Right ventricle myocardium inferior (tissue), 1 donor: Measurements from ENCODE around the gene AHCYL2. TPM values are rescaled to one million over a fixed set of nuclear protein-coding genes. Genes with fewer than 3 reads are reported as not detected.
"Not testable (repeated sequence)": the region's sequence is repeated elsewhere in the genome, so short reads cannot be mapped to it uniquely, and the experiment has no call there.

Experiments
- ATAC-seq: fragments of 200-7000 bp; cut with Tn5 transposase; one replicate; pipeline ENCODE4 v1.9.1; 2020; ENCODE audit warnings: mild to moderate bottlenecking, moderate library complexity
- DNase-seq: peaks from one replicate; pipeline ENCODE4 v3.0.0; 2021; ENCODE audit errors: missing footprints
- intact Hi-C: fragments of 100-400 bp; cut with DNase I; formaldehyde crosslinking; loops from one replicate; pipeline ENCODE4 v1.11.0; 2022
- total RNA-seq: library from RNA; stranded (reverse); fragmentation: NEBNext Ultra II Directional; extraction: Animal tissue kit (Norgen Biotek cat#: 25700); gene quantifications from one replicate; pipeline ENCODE4 v1.2.1, GENCODE V29; 2021
- donor health status: DM: no; HTN: yes; CAD: no; lungs with severe emphysema.

AHCYL2 gene
- total RNA-seq, 1 donor from 2014 or later: 4.0 TPM

DNA sequence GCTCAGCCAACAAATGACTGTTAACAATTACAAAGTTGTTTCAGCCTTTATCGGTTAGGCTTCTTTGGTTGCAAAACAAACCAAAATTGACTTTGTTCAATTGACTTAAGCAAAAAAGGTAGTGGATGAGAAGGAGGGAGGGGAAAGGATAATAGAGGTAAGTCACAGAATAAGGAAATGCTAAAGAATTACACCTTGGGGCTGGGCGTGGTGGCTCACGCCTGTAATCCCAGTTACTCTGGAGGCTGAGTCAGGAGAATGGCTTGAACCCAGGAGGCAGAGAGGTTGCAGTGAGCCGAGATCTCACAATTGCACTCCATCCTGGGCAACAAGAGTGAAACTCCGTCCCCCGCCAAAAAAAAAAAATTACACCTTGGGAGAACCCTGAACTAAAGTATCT lies 41.4 kb downstream of the AHCYL2 start:
- intact Hi-C loops: no loop called here
- DNase-seq (no peak), ATAC-seq (no peak)

DNA sequence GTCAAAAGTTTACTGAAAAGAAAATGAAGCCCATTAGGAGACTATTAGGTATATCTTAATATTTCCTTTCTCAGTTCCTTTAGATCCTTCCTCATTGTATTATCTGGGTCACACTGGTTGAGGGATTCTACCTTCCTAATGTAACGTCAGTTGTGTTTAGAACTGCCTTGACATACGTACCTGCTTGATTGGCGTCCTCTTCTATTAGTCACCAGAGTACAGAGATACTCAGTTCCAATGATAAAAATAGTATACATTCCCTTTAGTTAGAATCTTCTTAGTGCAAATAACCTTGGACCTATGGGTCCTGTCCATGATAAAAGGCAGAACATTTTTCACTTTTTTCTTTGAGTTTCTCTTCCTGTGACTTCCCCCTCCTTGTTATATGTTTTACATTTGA lies 45.2 kb downstream of the AHCYL2 start:
- ATAC-seq (no peak), DNase-seq (no peak)
- intact Hi-C loops: no loop called here

DNA sequence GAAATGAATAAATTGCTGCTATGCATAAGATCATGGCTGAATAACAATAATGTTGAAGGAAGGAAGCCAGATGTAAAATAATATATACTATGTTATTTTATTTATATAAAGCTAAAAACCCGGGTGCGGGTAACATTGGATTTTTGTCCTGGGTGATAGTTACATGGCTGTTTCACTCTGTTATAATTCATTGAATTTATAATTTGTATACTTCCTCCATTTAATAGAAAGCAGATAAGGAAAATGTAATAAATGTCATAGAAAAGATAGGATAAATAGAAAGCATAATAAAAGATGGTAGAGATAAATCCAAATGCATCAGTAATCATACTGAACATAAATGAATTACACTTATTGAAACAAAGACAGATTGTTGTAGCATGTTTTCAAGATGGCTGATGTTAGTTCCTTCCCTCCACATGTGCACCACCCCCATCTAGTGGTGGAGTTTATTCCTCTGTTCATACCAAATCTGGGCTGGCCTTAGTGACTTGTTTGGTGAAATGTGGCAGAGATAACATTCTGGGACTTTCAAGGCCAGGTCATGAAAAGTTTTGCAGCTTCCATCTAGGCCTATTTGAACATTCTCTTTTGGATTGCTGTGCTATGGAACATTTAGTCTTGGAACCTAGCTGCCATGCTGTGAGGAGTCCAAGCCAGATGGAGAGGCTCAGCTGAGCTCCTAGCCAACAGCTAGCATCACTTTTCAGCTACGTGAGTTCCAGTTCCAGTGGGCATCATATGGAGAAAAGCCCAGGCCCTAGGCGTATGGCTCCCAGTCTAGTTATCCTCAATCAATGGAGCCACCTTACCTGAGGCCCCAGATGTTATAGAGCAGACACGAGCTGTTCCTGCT lies 46.9 kb downstream of the AHCYL2 start:
- DNase-seq (no peak), ATAC-seq (no peak)
- intact Hi-C loops: no loop called here

DNA sequence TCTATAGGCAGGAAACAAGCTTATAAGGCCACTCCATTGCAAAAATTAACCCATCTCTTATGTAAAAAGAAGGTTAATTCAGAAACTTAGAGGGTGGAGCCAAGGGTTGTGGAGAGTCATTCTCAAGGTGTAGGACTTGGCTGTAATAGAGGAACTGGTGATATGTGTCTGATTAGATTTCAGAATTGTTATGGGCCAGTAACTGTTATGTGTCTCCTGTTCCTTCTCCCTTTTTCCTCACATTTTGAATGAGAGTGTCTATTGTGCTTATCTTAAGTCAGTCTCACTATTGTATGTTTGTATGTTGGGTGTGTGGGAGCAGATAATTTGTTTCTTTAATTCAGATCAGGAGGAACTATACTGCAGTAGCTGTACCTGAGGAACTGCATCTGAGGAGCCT lies 49.1 kb downstream of the AHCYL2 start:
- ATAC-seq: no peak
- intact Hi-C loops: no loop called here
- no peak for DNase-seq

DNA sequence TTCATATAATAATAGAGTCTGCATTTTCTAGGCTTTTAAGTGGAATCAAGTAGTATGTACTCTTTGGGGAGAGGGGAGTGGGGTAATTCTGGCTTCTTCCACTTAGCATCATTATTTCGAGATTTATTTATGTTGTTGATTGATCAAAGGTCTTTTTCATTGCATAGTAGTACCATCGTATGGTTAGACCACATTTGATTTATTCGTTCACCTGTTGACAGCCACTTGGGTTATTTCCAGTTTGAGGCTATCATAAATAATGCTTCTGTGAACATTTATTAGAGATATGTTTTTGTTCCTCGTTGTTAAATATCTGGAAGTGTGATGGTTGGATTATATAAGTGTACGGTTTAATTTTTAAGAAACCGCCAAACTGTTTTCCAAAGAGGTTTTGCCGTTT lies 52.8 kb downstream of the AHCYL2 start:
- no peak for DNase-seq
- intact Hi-C loops: no loop called here
- no peak for ATAC-seq

DNA sequence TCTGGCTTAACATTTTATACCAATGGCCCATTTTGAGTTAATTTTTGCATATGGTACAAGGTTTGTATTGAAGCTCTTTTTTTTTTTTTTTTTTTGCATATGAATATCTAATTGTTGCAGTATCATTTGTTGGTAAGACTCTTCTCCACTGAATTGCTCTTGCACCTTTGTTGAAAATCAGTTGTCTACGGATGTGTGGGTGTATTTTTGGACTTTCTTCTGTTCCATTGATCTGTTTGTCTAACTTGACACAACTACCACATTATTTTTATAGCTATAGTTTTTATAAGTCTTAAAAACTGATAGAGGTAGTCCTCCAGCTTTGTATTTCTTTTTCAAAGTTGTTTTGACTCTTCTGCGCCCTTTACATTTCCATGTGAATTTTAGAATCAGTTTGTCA lies 53.9 kb downstream of the AHCYL2 start:
- DNase-seq (no peak), ATAC-seq (no peak)
- intact Hi-C loops: no loop called here

DNA sequence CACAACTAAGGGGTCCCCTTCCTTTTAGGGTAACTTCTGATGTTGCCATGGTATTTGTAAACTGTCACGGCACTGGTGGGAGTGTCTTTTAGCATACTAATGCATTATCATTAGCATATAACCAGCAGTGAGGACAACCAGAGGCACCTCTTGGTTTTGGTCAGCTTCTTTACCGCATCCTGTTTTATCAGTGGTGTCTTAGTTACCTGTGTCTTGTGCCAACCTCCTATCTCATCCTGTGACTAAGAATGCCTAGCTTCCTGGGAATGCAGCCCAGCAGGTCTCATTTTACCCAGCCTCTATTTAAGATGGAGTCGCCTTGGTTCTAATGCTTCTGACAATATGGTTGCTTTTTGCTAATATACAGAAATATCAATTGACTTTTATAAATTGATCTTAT lies 54.9 kb downstream of the AHCYL2 start:
- DNase-seq: no peak
- intact Hi-C loops: no loop called here
- no peak for ATAC-seq

DNA sequence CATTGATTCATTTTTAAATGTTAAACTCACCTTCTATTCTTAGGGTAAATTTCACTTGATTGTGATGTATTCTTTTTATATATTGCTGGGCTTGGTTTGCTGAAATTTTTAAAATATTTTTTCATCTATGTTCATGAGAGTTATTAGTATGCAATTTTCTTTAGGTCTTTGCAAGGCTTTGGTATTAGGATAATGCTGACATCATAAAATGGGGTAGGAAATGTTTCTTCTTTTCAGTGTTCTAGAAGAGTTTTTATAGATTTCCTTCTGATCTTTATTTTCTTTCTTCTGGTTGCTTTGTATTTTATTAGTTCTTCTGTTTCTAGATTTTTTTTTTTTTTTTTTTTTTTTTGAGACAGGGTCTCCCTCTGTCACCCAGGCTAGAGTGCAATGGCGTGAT lies 56.3 kb downstream of the AHCYL2 start:
- DNase-seq (no peak), ATAC-seq (no peak)
- intact Hi-C loops: no loop called here

DNA sequence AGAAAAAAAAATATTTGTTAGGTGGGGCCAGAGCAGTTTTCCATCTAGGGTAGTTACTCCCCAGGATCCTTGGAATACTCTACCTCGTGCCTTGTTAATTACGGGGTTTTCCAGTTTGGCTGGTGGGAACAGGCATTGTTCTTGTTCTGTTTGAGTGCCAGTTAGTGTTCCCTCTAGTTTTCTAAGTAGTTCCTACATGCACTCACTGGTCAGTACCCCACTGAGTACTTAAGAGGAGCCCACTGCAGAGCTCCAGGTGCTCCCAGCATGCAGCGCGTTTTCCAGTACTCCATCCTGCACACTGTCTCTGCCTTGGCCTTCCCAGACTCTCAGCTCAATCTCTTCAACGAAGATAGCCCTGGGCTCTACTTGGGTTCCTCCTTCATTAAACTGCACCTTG lies 58.0 kb downstream of the AHCYL2 start:
- ATAC-seq (no peak), DNase-seq (no peak)
- intact Hi-C loops: no loop called here

DNA sequence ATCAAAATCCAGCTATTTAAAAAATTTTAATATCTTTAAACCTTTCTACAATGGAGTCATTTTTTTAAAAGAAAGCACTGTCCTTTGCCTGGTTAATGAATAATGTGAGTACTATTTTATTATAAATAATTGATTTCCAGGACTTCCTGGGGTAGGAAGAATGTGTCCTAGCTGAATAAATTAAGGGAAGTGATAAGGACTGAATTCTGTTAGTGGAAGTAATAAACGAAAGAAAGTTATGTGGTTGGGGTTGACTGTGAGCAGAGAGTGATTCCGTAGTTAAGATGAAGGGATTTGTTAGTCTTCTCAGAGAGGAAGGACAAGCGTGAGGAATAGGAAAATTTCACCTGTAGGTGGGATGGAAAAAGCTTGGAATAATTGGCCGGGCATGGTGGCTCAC lies 59.1 kb downstream of the AHCYL2 start:
- intact Hi-C loops: no loop called here
- DNase-seq: no peak
- no peak for ATAC-seq

DNA sequence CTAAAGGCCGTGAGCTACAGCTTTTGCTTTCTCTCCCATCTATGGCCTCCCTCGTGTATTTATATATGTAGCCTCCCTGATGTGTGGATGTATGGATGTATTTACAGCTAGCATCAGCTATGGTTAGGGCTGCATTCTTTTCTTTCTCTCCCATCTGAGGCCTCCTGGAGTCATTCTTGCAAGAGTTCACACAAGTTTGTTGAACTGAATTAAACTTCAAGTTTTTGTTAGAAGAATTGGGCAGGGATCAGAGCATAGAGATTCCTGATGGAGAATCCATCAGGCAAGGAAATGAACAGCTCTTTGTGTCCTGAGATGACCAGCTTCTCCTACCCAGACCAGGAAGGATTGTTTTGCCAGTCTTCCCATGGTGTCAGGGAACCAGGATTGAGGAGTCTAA lies 60.3 kb downstream of the AHCYL2 start:
- no peak for DNase-seq
- no peak for ATAC-seq
- intact Hi-C loops: no loop called here

DNA sequence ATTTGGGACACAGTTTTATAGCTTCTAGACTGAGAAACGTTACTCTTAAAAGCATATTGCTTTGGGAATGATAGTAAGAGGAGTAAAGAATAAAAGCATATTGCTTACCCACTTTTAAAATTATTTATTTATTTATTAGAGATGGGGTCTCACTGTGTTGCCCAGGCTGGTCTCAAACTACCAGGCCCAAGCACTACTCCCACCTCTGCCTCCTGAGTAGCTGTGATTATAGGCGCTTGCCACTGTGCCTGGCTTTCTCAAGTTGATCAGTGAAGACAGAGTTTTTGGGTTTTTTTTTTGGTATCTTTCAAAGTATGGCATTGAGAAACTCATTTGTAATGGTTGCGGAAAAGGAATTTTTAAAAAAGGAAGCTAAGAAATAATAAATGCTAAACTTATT lies 68.0 kb downstream of the AHCYL2 start:
- ATAC-seq (no peak), DNase-seq (no peak)
- intact Hi-C loops: no loop called here

DNA sequence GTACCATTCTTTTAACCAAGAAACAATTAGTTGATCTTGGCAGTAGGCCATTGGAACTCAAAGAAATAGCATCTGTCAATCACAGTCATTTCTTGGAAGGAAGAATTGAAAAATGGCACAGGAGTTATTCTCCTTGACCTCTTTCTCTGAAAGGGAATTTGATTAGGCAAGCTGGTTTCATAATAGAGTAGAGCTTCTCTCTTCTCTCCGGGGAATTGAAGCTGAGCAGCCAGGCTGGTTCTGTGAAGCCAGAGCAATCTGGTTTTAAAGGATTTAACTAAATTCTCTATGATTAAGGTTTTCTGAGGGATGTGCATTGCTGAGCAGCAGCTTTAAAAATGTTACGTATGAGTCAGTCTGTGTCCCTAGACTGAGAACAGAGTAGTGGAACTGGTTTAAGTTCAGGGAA lies 70.2 kb downstream of the AHCYL2 start:
- DNase-seq: no peak
- intact Hi-C loops: no loop called here
- ATAC-seq: peak; percentile 76

DNA sequence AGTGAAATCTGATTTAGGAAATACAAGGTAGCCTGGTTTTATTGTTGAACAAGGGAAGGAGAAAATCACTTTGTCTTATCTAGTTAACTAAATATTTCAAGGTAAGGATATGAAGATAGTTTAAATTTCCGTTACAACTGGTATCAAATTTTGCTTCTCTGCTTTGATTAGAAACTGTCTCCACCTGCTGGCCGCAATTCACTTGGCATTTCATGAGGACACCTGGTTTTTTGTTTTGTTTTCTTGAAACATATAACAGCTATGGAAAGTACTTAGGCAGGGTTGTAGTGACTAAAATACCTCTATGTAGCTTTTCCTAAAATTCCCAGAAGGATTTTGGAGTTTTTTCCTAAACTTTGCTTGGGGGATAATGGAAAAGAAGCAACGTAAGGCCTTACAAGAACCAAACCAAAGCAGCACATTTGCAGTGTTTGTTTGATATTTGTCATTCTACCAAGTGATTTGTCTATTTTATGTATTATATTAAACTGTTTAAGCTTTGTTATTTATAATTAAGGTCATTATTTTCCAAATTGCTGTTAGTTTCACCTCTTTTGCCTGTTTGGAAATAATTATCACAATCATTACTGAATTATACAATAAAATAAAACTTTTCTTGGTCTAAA lies 73.6 kb downstream of the AHCYL2 start:
- intact Hi-C loops: loop anchor here (1.0 kb wide), 1 partner anchor 80 kb away; no protein-coding TSS in a partner anchor
- no peak for DNase-seq
- no peak for ATAC-seq

DNA sequence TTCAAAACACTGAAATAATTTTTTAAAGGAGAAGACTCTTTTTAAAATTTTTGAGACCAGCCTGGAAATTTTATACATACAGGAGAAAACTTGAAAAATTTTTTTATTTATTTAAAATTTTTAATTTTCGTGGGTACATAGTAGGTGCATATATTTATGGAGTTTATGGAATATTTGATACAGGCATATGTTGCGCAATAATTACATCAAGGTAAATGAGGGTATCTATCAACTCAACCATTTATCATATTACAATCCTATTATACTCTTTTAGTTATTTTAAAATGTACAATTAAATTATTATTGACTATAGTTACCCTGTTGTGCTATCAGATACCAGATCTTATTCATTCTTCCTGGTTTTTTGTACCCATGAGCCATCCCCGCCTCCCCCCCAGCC lies 75.1 kb downstream of the AHCYL2 start:
- ATAC-seq (no peak), DNase-seq (no peak)
- intact Hi-C loops: no loop called here

DNA sequence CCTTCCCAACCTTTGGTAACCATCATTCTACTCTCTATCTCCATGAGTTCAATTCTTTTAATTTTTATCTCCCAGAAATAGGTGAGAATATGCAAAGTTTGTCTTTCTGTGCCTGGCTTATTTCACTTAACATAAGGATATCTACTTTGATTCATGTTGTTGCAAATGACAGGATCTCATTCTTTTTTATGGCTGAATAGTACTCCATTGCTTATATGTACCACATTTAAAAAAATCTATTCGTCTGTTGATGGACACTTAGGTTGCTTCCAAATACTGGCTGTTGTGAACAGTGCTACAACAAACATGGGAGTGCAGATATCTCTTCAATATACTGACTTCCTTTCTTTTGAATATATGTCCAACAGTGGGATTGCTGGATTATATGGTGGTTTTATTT lies 75.5 kb downstream of the AHCYL2 start:
- DNase-seq, ATAC-seq, intact Hi-C loops: not testable (repeated sequence)

DNA sequence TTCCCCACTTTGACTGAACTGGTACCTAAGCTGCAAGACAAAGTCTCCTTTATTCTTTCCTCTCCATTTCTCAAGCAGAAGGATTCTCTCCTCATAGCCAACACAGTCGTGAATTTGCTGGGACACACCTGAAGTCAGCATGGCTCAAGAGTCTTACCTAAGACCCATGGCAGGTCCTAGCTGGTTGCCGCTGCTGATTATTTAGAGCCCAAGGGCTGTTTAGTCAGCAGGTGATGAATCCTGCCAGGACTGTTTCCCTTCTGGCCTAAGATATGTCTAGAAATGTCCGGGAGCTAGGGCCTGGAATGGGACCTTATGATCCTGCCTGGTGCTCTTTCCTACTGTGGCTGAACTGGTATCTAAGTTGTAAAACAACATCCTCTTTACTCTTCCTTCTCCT lies 82.8 kb downstream of the AHCYL2 start:
- intact Hi-C loops: no loop called here
- ATAC-seq (no peak), DNase-seq (no peak)

DNA sequence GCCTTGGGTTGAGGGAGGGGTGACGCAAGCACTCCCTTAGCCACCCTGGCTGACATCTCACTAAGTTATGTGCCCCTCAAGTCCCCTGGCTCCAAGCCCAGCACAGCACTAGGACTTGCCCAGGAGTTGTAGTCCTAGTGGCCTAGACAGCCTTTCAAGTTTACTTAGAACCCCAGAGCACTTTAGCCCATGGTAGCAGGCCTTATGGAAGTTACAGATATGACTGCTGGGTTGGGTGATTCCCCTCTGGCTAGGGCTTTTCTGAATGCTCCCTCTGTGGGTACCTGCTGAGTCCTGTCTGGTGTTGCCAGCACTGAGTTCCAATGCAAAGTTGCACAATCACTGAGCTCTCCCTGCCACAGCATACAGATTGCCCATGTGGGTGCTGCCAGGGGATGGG lies 83.2 kb downstream of the AHCYL2 start:
- ATAC-seq (peak; percentile 80), DNase-seq (peak; percentile 70)
- intact Hi-C loops: no loop called here

DNA sequence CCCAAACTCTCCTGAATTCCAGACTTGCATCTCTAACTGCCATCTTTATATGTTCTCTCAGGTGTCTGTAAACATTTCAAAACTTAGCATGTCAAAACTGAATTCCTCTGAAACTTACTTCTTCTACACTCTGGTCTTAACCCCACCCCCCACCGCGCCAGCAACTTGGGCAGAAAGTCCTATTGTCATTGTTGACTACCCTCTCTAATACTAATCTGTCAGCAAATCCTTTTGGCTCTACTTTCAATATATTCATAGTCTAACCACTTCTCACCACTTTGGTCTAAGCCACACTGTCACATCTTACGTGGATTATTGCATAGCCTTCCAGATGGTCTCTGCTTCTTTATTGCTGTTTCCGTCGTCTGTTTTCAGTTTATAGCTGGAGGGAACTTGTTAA lies 86.6 kb downstream of the AHCYL2 start:
- intact Hi-C loops: no loop called here
- DNase-seq (no peak), ATAC-seq (no peak)

DNA sequence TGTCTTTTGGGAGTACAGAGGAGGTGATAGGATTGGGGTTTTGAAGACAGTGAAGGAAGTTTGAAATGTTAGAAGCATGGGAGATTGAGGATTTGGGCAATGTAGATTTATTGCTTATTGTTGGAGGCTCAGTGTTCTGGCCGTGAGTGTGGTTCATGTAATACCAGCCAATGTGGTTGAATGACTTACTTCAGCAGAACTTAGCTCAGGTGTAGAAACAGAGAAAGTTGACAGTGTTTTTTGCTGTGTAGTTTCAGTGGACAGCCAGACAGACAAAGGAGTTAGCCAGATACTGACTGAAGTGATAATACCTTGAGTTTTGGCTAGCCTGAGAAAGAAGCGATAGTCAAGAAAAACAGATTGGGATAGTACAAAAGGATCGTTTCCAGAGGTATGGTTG lies 88.5 kb downstream of the AHCYL2 start:
- intact Hi-C loops: no loop called here
- ATAC-seq (no peak), DNase-seq (no peak)

DNA sequence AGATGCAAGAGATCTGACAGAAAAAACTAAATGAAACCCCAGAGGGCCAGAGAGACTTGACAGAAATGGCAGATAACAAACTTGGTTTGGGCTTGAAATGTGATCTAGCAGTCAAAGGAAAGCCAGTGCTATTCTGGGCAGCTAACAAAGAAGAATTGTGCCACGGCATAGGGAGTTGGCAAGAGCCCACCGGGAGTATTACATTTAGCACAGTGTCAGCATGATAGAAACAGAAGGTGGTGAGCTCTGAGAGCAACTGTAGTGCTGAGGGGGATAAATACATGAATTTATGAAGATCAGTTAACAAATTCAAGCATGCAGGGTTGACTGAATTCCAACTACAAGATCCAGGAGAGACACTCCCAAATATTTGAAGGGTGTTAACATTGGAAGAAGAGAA lies 91.1 kb downstream of the AHCYL2 start:
- intact Hi-C loops: no loop called here
- ATAC-seq (peak; percentile 94), DNase-seq (no peak)
